NB4 (cell line): Measurements from ENCODE around the gene RINL.

Experiments used
- MYC ChIP-seq: IDR thresholded peaks from 2 replicates; pipeline ENCODE4 v1.6.1; 2011; ENCODE audit warnings: low read depth, low read length
- POLR2A ChIP-seq: IDR thresholded peaks from 2 replicates; pipeline ENCODE4 v1.6.1; 2011; ENCODE audit warnings: mild to moderate bottlenecking; ENCODE audit not compliant: insufficient read length; ENCODE audit errors: extremely low read depth
- TF ChIP-seq, protein P1 (sequence below): IDR thresholded peaks from one replicate; pipeline ENCODE4 v1.5.1; 2012; ENCODE audit warnings: low read depth, low read length
- TF ChIP-seq, protein P2 (sequence below): IDR thresholded peaks from 2 replicates; pipeline ENCODE4 v1.6.1; 2011; ENCODE audit warnings: low read depth, low read length

DNA sequence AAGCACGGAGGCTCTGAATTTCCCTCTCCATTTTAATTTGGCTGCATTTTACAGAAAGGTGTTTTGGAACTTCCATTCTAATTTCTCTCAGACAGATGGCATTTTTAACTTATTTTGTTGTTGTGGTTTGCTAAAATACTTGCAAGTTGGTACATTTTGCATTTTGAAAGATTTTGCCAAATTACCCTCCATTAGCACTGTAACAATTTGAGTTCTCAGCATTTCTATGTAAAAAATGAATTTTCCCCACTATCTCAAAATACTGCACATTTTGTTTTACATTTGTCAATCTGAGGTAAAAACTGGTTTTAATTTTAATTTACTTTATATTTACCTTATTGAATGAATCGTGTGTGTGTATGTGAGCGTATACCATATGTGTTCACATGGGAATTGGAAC, 21.3 kb downstream of the RINL start:
- no peak for TF ChIP-seq POLR2A
- TF ChIP-seq, protein P1, sequence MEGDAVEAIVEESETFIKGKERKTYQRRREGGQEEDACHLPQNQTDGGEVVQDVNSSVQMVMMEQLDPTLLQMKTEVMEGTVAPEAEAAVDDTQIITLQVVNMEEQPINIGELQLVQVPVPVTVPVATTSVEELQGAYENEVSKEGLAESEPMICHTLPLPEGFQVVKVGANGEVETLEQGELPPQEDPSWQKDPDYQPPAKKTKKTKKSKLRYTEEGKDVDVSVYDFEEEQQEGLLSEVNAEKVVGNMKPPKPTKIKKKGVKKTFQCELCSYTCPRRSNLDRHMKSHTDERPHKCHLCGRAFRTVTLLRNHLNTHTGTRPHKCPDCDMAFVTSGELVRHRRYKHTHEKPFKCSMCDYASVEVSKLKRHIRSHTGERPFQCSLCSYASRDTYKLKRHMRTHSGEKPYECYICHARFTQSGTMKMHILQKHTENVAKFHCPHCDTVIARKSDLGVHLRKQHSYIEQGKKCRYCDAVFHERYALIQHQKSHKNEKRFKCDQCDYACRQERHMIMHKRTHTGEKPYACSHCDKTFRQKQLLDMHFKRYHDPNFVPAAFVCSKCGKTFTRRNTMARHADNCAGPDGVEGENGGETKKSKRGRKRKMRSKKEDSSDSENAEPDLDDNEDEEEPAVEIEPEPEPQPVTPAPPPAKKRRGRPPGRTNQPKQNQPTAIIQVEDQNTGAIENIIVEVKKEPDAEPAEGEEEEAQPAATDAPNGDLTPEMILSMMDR: no peak
- TF ChIP-seq, protein P2, sequence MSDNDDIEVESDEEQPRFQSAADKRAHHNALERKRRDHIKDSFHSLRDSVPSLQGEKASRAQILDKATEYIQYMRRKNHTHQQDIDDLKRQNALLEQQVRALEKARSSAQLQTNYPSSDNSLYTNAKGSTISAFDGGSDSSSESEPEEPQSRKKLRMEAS: no peak
- no peak for TF ChIP-seq MYC
